ENCODE measurements around the gene ZNF330. TPM values are rescaled to one million over a fixed set of nuclear protein-coding genes. Genes with fewer than 3 reads are reported as not detected.

Gene ZNF330
- total RNA-seq, 1 donor from 2014 or later: 31.4 TPM

- peaks cover 3% of the 10 kb centered on the region for H3K4me1 Mint-ChIP-seq (ENCODE audit: low read depth)
- no peaks in the 10 kb centered on the region for H3K27me3 Mint-ChIP-seq
- no peaks in the 10 kb centered on the region for H3K36me3 Mint-ChIP-seq (ENCODE audit: insufficient read depth)
- TF ChIP-seq CTCF (IDR thresholded peaks at IDR 0.05; ENCODE audit: unreplicated experiment): no peak
- no peak overlapping the region for H3K4me3 Mint-ChIP-seq (ENCODE audit: low read depth)
- DNase-seq (ENCODE audit: low spot score, unreplicated experiment): no peak
- H3K27ac Mint-ChIP-seq: no peak overlapping the region
- no peaks in the 10 kb centered on the region for H3K9me3 Mint-ChIP-seq (ENCODE audit: low read depth)
Observed at GRCh38 chr4:141244419-141244818, 23.7 kb downstream of the ZNF330 start.

- Mint-ChIP-seq H3K4me3 (ENCODE audit: low read depth) (no peak overlapping the region), H3K27ac (no peak overlapping the region), H3K4me1 (ENCODE audit: low read depth) (peaks cover 3% of the 10 kb centered on the region), H3K9me3 (ENCODE audit: low read depth) (no peaks in the 10 kb centered on the region), H3K27me3 (no peaks in the 10 kb centered on the region), H3K36me3 (ENCODE audit: insufficient read depth) (no peaks in the 10 kb centered on the region)
- TF ChIP-seq CTCF (IDR thresholded peaks at IDR 0.05; ENCODE audit: unreplicated experiment): no peak
- DNase-seq (ENCODE audit: low spot score, unreplicated experiment): no peak
Observed at GRCh38 chr4:141246243-141246642, 25.5 kb downstream of the ZNF330 start.

- H3K27ac Mint-ChIP-seq: no peak overlapping the region
Observed at GRCh38 chr4:141246683-141247429, 26.2 kb downstream of the ZNF330 start.

GRCh38 chr4:141247430-141247780 lies 26.7 kb downstream of the ZNF330 start:
- Mint-ChIP-seq H3K36me3 (ENCODE audit: insufficient read depth) (no peaks in the 10 kb centered on the region), H3K4me3 (ENCODE audit: low read depth) (no peak overlapping the region), H3K4me1 (ENCODE audit: low read depth) (peaks cover 3% of the 10 kb centered on the region), H3K27ac (no peak overlapping the region), H3K9me3 (ENCODE audit: low read depth) (no peaks in the 10 kb centered on the region), H3K27me3 (no peaks in the 10 kb centered on the region)
- DNase-seq (ENCODE audit: low spot score, unreplicated experiment): no peak
- TF ChIP-seq CTCF (IDR thresholded peaks at IDR 0.05; ENCODE audit: unreplicated experiment): no peak

More at GRCh38 chr4:141246683-141247429, 26.2 kb downstream of the ZNF330 start:
- DNase-seq (ENCODE audit: low spot score, unreplicated experiment): no peak
- Mint-ChIP-seq H3K36me3 (ENCODE audit: insufficient read depth) (no peaks in the 10 kb centered on the region), H3K4me1 (ENCODE audit: low read depth) (peaks cover 3% of the 10 kb centered on the region), H3K4me3 (ENCODE audit: low read depth) (no peak overlapping the region), H3K27me3 (no peaks in the 10 kb centered on the region), H3K9me3 (ENCODE audit: low read depth) (no peaks in the 10 kb centered on the region)
- TF ChIP-seq CTCF (IDR thresholded peaks at IDR 0.05; ENCODE audit: unreplicated experiment): no peak

GRCh38 chr4:141248029-141248428 lies 27.3 kb downstream of the ZNF330 start:
- Mint-ChIP-seq H3K27me3 (no peaks in the 10 kb centered on the region), H3K9me3 (ENCODE audit: low read depth) (no peaks in the 10 kb centered on the region), H3K4me3 (ENCODE audit: low read depth) (no peak overlapping the region), H3K27ac (no peak overlapping the region), H3K36me3 (ENCODE audit: insufficient read depth) (no peaks in the 10 kb centered on the region), H3K4me1 (ENCODE audit: low read depth) (peaks cover 3% of the 10 kb centered on the region)
- TF ChIP-seq CTCF (IDR thresholded peaks at IDR 0.05; ENCODE audit: unreplicated experiment): no peak
- DNase-seq (ENCODE audit: low spot score, unreplicated experiment): no peak
